K562 (cell line): Measurements from ENCODE around the gene ABI3BP. TPM values are rescaled to one million over a fixed set of nuclear protein-coding genes. Genes with fewer than 3 reads are reported as not detected.

Source experiments
- CTCF ChIP-seq, 3 experiments: IDR thresholded peaks in 2 of 3; conservative IDR thresholded peaks in 1 of 3; 2 replicates each; pipeline ENCODE4 v1.5.1; 2011 to 2012; ENCODE audit warnings: low read length in 3 of 3, mild to moderate bottlenecking in 3 of 3, control low read depth in 2 of 3, improper control_type of control experiment in 1 of 3, inconsistent platforms in 1 of 3, low read depth in 1 of 3, mixed read lengths in 1 of 3, moderate library complexity in 1 of 3; ENCODE audit not compliant: insufficient read depth in 2 of 3
- ELF2 ChIP-seq: fragments of 250-450 bp; sonication (Bioruptor Pico); IDR thresholded peaks from 2 replicates; pipeline ENCODE4 v1.5.0; 2021; ENCODE audit warnings: mild to moderate bottlenecking
- HMBOX1 ChIP-seq: sonication (generic); IDR thresholded peaks from 2 replicates; pipeline ENCODE4 v1.6.1; 2016
- HMGXB4 ChIP-seq: sonication (generic); formaldehyde crosslinking; IDR thresholded peaks from 2 replicates; pipeline ENCODE4 v1.8.1; 2023; ENCODE audit warnings: mild to moderate bottlenecking, missing genetic modification reagents
- MBD1 ChIP-seq: fragments of 250-450 bp; sonication (Bioruptor Pico); IDR thresholded peaks from 2 replicates; pipeline ENCODE4 v1.8.0; 2022; ENCODE audit warnings: inconsistent platforms
- PRPF4 ChIP-seq: fragments of 200-400 bp; formaldehyde crosslinking; IDR thresholded peaks from one replicate; pipeline ENCODE4 v1.6.1; 2017; ENCODE audit warnings: low read length, low read depth, mild to moderate bottlenecking; ENCODE audit not compliant: insufficient read depth, poor library complexity, severe bottlenecking
- VEZF1 ChIP-seq: fragments of 200-800 bp; sonication (Bioruptor generic); IDR thresholded peaks from 2 replicates; pipeline ENCODE4 v1.6.1; 2017; ENCODE audit warnings: missing genetic modification characterization, missing compliant biosample characterization
- polyA plus RNA-seq, 8 experiments: library from polyadenylated mRNA; depleted of rRNA in 4 of 8; stranded (reverse) in 5 of 8; unstranded in 3 of 8; fragments of >200 nt; fragmentation: Nextera tagmentation in 2 of 8; fragmentation: Illumina TruSeq in 1 of 8; extraction: Ambion mirVana in 2 of 8; extraction: Trizol in 1 of 8; gene quantifications; 2 replicates each; pipeline versions ENCODE4 v1.2.1 to v1.2.3, GENCODE V29; 2011 to 2014; ENCODE audit warnings: inconsistent platforms in 1 of 8, missing spikeins in 1 of 8
- total RNA-seq, 7 experiments: library from RNA; depleted of rRNA in 6 of 7; stranded (reverse); fragments of >200 nt in 6 of 7; fragmentation: Illumina TruSeq in 2 of 7; extraction: Trizol in 2 of 7; gene quantifications; 2 replicates each; pipeline versions ENCODE4 v1.2.1 to v1.2.3, GENCODE V29; 2011 to 2021; ENCODE audit warnings: low replicate concordance in 1 of 7

ABI3BP gene
- total and polyA plus RNA-seq, 9 of the 15 experiments (the other 6 are each of a cell fraction or from before 2014, with no cell fraction given) = 0.01 to 0.24 (median 0.06) TPM; not detected in 5

- TF ChIP-seq CTCF (IDR thresholded peaks at IDR 0.05 in 2 of 3, conservative IDR thresholded peaks at IDR 0.05 in 1 of 3; ENCODE audit: insufficient read depth in 2 of 3, low read depth in 1 of 3, low read length in 3 of 3) = peak in 2 of 3 experiments; percentile 22 to 32; a peak in 2 of 6 replicates
- TF ChIP-seq PRPF4 = peak; percentile 63
- no peak for TF ChIP-seq HMGXB4 (CRISPR knock-in tag)
- no peak for TF ChIP-seq ELF2 (CRISPR knock-in tag)
- peak; percentile 59 for TF ChIP-seq VEZF1
- no peak for TF ChIP-seq HMBOX1
- no peak for TF ChIP-seq MBD1 (CRISPR knock-in tag)
- TF ChIP-seq, all 486 proteins: peak for 6
Measured at GRCh38 chr3:100709842-100710260, 283.4 kb downstream of the ABI3BP start (continued).
